HUDEP-2 (cell line): ENCODE data around the gene PRTN3.
"Not testable (repeated sequence)": the region's sequence is repeated elsewhere in the genome, so short reads cannot be mapped to it uniquely, and the experiment has no call there.

ENCODE experiments used
- DNase-seq, 76 experiments: peaks; one replicate each; lab custom pipeline; 2025; ENCODE audit not compliant: unreplicated experiment in 76 of 76; lab: John Stamatoyannopoulos, UW

The PRTN3 gene

DNA sequence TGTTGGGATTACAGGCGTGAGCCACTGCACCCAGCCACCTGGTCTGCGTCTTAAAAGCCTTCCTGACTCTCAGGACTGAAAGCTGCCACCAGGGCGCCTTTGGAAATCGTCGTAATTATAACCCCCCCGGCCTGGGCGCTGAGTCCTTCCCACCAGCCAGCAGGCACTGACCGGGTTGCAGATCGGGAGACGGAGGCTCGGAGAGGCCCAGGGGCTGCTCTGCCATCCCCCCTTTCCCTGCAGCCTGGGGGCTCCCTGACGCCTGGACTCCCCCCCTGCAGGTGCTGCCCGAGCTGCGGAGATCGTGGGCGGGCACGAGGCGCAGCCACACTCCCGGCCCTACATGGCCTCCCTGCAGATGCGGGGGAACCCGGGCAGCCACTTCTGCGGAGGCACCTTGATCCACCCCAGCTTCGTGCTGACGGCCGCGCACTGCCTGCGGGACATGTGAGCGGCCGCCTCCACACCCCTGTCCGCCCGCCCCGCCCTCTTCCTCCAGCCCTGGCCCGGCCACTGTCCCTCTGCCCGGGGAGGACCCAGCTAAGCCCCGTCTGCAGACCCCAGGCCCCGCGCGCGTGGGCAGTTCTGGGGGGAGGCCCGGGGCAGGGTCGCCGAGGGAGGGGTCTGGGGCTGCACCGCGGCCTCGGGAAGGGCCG is 2.5 kb downstream of the PRTN3 start:
- peak in 4 of 76 experiments; percentile 19 to 41 (median 22) for DNase-seq

DNA sequence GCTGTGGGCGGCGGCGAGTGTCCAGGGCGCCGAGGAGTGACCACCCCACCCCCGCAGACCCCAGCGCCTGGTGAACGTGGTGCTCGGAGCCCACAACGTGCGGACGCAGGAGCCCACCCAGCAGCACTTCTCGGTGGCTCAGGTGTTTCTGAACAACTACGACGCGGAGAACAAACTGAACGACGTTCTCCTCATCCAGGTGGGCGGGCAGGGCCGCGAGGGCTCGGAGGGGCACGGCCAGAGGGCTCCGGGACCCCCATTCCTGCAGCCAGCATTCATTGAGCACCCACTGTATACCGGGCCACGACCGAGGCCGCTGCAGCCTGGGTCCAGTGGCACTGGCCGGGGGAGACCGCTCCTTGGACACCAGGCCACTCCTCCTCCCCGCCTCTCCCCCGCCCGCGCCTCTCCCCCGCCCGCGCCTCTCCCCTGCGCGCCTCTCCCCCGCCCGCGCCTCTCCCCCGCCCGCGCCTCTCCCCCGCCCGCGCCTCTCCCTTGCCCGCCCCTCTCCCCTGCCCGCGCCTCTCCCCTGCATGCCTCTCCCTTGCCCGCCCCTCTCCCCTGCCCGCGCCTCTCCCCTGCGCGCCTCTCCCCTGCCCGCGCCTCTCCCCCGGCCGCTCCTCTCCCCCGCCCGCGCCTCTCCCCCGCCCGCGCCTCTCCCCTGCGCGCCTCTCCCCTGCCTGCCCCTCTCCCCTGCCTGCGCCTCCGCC is 3.2 kb downstream of the PRTN3 start:
- peak in 40 of 76 experiments; percentile 11 to 79 (median 50) for DNase-seq

DNA sequence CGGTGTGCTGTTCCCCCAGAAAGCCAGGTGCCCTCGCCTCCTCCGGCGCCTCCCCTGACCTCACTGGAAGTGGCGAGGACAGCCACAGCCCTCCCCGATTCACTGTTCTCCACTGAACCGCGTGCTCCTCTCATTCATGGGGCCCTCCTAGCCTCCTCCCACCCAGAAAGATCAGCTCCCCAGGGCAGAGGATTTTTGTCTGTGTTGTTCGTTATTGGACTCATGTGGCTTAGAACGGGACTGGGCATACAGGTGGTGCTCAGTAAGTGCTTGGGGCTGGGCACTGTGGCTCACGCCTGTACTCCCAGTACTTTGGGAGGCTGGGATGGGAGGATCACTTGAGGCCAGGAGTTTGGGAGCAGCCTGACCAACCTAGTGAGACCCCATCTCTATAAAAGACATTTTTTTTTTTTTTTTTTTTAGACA is 3.8 kb downstream of the PRTN3 start:
- peak in 7 of 76 experiments; percentile 55 to 72 (median 66) for DNase-seq

DNA sequence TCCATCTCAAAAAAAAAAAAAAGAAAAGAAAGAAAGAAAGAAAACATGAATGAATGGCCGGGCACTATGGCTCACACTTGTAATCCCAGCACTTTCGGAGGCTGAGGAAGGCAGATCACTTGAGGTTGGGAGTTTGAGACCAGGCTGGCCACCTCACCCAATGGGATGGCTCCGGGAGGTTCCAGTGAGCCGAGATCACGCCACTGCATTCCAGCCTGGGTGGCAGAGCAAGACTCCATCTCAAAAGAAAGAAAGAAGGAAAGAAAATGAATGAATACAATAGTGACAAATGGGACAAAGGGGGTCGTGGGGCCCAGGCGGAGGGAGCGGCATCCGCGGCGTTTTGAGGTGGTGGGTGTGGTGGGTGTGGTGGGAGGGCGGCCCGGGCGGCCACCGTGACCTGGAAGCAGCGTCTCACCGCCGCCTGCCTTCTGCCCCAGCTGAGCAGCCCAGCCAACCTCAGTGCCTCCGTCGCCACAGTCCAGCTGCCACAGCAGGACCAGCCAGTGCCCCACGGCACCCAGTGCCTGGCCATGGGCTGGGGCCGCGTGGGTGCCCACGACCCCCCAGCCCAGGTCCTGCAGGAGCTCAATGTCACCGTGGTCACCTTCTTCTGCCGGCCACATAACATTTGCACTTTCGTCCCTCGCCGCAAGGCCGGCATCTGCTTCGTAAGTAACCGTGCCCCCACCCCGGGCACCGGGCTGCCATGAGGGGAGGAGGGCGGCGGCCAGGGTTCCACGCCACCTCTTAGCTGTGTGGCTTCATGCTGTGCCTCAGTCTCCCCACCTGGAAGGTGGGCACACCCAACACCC is 5.1 kb downstream of the PRTN3 start:
- DNase-seq: no peak

DNA sequence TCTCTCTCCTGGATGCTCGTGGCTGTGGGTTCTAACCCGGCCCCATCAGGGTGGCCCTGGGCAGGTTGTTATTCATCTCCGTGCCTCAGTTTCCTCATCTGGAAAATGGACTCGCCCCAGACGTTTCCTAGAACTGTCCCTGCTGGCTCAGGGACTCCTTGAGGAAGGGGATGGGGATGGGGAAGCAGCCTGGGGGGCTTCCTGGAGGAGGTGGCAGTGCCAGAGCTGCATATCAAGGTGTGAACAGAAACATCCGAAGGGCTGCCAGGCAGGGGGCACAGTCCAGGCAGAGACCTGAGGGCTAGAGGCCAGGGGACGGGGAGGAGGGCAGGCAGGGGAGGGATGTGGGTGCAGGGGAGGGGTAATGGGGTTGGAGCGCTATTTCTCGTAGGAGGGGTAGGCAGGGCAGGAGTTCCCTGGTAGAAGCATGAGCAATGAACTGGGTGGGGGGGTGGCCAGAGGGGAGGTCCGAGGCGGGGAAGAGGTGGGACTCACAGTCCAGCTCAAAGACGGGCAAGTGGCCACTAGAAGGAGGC is 7.7 kb downstream of the PRTN3 start:
- no peak for DNase-seq

DNA sequence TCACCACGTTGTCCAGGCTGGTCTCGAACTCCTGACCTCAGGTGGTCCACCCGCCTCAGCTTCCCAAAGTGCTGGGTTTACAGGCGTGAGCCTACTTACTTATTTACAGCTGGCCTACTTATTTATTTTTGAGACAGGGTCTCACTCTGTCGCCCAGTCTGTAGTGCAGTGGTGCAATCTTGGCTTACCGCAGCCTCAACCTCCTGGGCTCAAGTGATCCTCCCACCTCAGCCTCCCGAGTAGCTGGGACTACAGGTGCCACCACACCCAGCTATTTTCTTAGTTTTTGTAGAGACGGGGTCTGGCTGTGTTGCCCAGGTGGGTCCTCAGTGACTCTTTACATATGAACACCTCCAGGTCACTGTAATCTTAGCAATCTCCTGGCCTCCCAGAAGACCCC is 8.4 kb downstream of the PRTN3 start:
- DNase-seq: not testable (repeated sequence)

DNA sequence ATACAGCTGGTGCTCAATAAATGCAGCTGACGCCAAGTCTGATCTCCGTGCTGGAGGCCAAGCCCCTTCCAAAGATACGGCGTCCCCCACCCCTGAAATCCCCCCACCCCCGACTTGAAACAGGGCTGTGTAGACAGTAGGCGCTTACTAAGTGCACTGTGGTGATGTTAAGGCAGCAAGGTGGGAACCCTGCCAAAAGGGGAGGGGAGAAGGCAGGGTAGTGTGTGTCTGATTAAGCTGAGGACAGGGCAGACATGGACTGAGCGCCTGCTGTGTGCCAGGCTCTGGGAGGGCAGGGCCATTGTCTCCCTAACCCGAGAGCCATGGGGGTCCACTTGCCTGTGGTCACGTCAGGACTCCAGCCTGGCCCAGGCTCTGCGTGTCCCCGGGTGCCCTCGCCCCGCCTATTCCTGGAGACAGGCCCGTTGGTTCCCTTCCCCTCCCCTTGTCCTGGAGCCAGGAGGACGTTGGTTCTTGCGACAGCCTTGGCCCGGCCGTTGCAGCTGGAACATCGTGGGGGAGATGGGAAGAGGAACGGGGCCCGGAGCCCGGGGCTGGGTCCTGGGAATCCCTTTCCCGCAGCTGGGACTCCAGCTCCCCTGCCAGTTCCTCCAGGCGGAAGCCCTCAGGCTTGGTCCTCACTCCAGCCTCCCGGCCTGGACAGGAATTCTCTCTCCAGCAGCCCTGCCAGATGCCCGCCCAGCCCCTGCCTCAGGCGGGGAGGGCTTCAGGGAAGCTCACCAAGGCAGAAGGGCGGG is 9.6 kb downstream of the PRTN3 start:
- DNase-seq: peak in 55 of 76 experiments; percentile 13 to 82 (median 56)

DNA sequence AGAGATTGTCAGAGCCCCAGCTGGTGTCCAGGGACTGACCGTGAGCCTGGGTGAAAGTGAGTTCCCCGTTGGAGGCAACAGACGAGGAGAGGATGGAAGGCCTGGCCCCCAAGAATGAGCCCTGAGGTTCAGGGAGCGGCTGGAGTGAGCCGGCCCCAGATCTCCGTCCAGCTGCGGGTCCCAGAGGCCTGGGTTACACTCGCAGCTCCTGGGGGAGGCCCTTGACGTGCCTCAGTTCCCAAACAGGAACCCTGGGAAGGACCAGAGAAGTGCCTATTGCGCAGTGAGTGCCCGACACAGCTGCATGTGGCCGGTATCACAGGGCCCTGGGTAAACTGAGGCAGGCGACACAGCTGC is 10.2 kb downstream of the PRTN3 start:
- DNase-seq: no peak

DNA sequence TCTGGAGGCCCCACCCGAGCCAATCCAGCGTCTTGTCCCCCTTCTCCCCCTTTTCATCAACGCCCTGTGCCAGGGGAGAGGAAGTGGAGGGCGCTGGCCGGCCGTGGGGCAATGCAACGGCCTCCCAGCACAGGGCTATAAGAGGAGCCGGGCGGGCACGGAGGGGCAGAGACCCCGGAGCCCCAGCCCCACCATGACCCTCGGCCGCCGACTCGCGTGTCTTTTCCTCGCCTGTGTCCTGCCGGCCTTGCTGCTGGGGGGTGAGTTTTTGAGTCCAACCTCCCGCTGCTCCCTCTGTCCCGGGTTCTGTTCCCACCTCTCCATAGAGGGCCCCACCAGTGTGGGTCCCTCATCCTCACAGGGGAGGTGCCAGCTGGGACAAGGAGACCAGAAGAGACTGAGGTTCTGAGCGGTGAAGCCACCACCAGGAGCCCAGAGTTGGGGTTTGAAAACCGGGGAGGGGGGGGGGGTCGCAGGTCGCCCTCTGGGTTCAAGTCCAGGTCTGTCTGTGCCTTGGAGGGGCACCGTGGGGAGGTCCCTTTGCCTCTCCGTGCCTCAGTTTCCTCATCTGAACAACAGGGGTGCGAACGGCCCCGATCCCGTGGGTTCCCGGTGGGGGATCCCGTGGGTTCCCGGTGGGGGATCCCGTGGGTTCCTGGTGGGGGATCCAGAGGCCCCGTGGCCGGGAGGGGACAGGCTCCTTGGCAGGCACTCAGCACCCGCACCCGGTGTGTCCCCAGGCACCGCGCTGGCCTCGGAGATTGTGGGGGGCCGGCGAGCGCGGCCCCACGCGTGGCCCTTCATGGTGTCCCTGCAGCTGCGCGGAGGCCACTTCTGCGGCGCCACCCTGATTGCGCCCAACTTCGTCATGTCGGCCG is 11.6 kb downstream of the PRTN3 start, which contains the start of gene ELANE:
TSS of gene ELANE (plus strand) at position 168 of the 878 bp plus-strand sequence. CDS start at position 194, 26 bp downstream.
- DNase-seq: no peak

DNA sequence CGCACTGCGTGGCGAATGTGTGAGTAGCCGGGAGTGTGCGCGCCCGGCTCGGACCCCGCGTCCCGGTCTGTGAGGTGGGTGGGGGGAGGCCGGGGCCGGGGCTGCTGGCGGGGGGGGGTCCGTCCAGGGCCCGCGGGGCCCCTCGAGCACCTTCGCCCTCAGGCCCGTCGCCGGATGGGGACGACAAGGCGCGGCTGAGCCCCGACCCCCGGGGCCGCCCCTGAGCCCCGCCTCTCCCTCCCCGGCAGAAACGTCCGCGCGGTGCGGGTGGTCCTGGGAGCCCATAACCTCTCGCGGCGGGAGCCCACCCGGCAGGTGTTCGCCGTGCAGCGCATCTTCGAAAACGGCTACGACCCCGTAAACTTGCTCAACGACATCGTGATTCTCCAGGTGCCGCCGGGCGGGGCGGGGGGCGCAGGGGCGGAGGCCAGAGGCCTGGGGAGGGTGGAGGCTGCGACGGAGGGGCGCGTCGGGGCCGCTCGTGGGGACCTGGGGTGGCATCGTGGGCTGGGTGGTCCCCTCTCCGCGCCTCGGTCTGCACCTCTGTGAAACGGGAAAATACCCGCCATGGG is 12.3 kb downstream of the PRTN3 start:
- DNase-seq: no peak

DNA sequence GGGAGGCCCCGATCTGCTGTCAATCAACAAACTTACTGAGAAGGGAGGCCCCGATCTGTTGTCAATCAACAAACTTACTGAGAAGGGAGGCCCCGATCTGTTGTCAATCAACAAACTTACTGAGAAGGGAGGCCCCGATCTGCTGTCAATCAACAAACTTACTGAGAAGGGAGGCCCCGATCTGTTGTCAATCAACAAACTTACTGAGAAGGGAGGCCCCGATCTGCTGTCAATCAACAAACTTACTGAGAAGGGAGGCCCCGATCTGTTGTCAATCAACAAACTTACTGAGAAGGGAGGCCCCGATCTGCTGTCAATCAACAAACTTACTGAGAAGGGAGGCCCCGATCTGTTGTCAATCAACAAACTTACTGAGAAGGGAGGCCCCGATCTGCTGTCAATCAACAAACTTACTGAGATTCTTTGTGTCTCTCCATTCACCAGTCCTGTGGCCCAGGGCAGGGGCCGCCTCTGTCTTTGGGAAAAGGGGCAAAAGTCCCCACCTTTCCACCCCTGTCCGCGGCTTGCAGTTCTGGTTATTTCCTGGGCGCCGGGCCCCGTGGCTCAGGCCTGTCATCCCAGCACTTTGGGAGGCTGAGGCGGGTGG is 12.9 kb downstream of the PRTN3 start:
- DNase-seq: not testable (repeated sequence)

DNA sequence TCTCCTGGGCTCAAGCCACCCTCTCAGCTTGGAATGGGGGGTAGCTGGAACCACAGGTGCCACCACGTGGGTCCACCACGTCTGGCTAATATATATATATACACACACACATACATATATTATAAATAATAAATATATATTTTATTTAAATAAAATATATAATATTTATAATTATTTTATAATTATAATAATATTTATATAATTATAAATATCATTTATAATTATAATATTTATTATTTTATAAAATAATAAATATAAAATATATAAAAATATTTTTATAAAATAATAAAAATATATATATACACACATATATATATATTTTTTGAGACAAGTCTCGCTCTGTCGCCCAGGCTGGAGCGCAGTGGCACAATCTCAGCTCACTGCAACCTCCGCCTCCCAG is 13.8 kb downstream of the PRTN3 start:
- no peak for DNase-seq

DNA sequence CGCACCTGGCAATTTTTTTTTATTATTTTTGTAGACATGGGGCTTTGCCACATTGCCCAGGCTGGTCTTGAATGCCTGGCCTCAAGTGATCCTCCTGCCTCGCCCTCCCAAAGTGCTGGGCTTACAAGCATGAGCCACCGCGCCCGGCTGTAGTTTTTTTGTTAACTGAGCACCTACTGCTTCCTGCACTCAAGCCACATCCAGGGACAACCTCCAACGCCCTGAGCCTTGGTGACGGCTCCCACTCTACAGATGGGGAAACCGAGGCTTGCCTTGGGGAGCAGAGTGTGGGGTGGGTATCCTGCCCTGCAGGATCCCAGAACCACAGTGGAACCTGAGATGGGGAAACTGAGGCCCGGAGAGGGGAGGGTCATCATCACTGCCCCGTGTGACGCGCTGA is 14.3 kb downstream of the PRTN3 start:
- no peak for DNase-seq

DNA sequence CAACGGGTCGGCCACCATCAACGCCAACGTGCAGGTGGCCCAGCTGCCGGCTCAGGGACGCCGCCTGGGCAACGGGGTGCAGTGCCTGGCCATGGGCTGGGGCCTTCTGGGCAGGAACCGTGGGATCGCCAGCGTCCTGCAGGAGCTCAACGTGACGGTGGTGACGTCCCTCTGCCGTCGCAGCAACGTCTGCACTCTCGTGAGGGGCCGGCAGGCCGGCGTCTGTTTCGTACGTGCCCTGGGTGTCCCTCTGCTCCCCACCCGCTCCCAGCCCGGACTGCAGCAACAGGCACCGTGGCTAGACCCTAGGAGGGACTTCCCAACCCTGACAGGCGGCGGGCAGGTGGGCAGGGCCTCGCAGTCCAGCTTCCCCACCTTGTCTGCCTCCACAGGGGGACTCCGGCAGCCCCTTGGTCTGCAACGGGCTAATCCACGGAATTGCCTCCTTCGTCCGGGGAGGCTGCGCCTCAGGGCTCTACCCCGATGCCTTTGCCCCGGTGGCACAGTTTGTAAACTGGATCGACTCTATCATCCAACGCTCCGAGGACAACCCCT is 14.8 kb downstream of the PRTN3 start:
- DNase-seq: no peak

DNA sequence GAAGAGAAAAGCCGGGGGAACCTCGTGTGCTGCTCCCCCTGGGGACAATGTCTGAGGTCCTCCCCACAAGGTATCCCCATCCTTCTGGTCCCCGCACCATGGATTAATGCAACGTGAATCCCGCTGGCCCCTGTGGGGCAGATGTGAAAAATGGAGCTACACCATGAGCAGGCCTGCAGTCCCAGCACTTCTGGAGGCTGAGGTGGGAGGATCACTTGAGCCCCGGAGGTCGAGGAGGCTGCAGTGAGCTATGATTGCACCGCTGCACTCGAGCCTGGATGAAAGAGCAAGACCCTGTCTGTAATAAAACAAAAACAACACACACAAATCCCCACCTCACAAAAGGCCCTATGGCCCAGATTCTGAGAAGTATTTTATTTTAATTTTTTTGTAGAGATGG is 17.5 kb downstream of the PRTN3 start:
- DNase-seq: no peak

DNA sequence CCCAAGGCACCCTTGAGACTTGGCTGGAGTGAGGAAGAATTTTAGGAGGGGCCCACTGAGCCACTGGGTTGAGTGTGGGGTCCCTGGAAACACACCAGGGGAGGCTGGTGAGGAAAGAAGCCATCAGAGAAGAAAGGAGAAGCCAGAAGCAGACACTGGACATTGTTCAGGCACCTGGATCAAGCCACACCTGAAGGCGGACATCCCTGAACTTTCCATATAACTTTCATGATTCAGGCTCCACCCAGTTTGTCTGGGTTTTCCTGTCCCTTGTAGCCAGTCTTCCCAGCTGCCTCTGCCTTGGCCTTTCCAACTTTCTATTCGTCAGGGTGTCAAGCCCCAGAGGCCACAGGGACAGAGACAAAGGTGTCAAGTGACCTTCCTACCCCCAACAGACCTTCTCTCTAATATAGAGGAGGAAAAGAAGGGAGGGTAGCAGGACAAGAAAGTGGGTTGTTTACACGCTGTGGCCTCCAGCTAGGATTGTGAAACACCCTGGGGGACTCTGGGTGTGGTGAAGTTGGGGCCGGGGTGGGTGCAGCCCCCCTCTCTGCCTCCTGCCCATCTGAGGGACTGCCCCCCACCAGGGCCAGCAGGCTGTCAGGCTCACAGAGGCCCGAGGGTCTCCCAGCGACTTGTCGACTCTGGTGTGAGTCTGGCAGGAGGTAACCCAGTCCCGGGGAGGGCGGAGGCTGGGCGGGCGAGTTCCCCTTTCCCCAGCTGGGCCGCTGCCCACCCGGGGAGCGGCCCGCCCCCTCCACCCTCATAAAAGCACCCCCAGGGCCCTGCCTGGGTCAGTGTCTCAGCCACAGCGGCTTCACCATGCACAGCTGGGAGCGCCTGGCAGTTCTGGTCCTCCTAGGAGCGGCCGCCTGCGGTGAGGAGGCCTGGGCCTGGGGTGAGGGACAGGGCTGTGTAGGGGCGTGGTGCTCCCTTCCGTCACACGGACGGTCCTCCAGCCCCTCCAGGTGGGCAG is 18.4 kb downstream of the PRTN3 start, which contains the start of gene CFD:
TSS of gene CFD (plus strand) at position 797 of the 976 bp plus-strand sequence. CDS start at position 823, 26 bp downstream.
- DNase-seq: peak in 1 of 76 experiments; percentile 17

DNA sequence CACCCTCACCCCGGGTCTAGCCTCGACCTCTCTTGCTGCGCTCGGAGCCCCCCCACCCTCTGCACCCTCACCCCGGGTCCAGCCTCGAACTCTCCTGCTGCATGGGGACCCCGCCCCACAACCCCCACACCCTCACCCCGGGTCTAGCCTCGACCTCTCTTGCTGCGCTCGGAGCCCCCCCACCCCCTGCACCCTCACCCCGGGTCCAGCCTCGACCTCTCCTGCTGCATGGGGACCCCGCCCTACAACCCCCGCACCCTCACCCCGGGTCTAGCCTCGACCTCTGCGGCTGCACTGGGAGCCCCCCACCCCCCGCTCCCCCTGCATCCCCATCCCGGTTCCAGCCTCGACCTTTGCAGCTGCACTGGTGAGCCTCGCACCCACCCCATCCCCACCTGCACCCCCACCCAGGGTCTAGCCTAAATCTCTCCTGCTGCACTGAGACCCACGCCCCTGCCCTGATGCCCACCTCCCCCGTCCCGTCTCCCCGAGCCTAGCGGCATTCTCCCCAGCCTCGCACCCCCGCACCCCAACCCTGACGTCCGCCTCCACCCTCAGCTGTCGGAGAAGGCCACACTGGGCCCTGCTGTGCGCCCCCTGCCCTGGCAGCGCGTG is 20.4 kb downstream of the PRTN3 start:
- DNase-seq: no peak
